Gastrocnemius medialis (tissue), 4 donors: ENCODE results near the gene GAS7. TPM values are rescaled to one million over a fixed set of nuclear protein-coding genes. Genes with fewer than 3 reads are reported as not detected.

Source experiments
- ATAC-seq, 2 donors: fragments of 150-250 bp; one replicate each; pipeline ENCODE4 v1.9.1; 2016
- DNase-seq, 2 donors: peaks; one replicate each; pipeline ENCODE4 v3.0.0-alpha.2; 2019
- H3K27ac ChIP-seq, 4 donors: fragments of 200-600 bp; sonication (generic); 1 replicate in 1 of 4; 2 replicates in 3 of 4; pipeline ENCODE4 v1.5.1; 2016 to 2018; ENCODE audit warnings: mild to moderate bottlenecking in 2 of 4, moderate library complexity in 1 of 4
- H3K27me3 ChIP-seq, 3 donors: fragments of 200-600 bp; sonication (generic) in 2 of 3; 1 replicate in 1 of 3; 2 replicates in 2 of 3; pipeline versions ENCODE4 v1.5.1 to v1.6.0; 2016 to 2019; ENCODE audit warnings: mild to moderate bottlenecking in 1 of 3, moderate library complexity in 1 of 3
- H3K36me3 ChIP-seq, 2 donors: fragments of 200-600 bp; sonication (generic) in 1 of 2; one replicate each; pipeline ENCODE4 v1.5.1; 2017 to 2018
- H3K4me1 ChIP-seq, 2 donors: fragments of 200-600 bp; sonication (generic) in 1 of 2; one replicate each; pipeline ENCODE4 v1.5.1; 2016 to 2017; ENCODE audit warnings: mild to moderate bottlenecking in 2 of 2
- H3K4me3 ChIP-seq, 4 donors: fragments of 200-600 bp; sonication (generic) in 3 of 4; 1 replicate in 1 of 4; 2 replicates in 3 of 4; pipeline ENCODE4 v1.5.1; 2016 to 2019; ENCODE audit warnings: mild to moderate bottlenecking in 2 of 4
- H3K9me3 ChIP-seq, 3 donors: fragments of 200-600 bp; sonication (generic) in 2 of 3; 1 replicate in 1 of 3; 2 replicates in 2 of 3; pipeline ENCODE4 v1.5.1; 2016 to 2019
- CTCF ChIP-seq, 5 experiments: fragments of 450-650 bp in 3 of 5; fragments of 200-600 bp in 2 of 5; sonication (generic) in 2 of 5; IDR thresholded peaks in 4 of 5; conservative IDR thresholded peaks in 1 of 5; 1 replicate in 4 of 5; 2 replicates in 1 of 5; pipeline ENCODE4 v1.5.1; 2016 to 2019; ENCODE audit warnings: antibody characterized with exemption in 5 of 5, mild to moderate bottlenecking in 3 of 5, moderate library complexity in 3 of 5
- POLR2A ChIP-seq, 2 donors: fragments of 450-650 bp; IDR thresholded peaks; one replicate each; pipeline ENCODE4 v1.6.1; 2017; ENCODE audit warnings: antibody characterized with exemption in 2 of 2, mild to moderate bottlenecking in 2 of 2, moderate library complexity in 2 of 2
- in situ Hi-C, 4 donors: fragments of 200-750 bp; cut with MboI; loops; one replicate each; pipeline versions ENCODE4 v1.15.0 to v1.8.0; 2017; ENCODE audit warnings: low sequenced_read_pairs in 4 of 4
- intact Hi-C: fragments of 100-400 bp; cut with DNase I; formaldehyde crosslinking; loops from one replicate; pipeline ENCODE4 v1.15.1; 2023; ENCODE audit warnings: low total_unique reads
- total RNA-seq, 4 donors: library from RNA; depleted of rRNA; stranded (reverse); fragments of >200 nt; gene quantifications; one replicate each; pipeline versions ENCODE4 v1.1.0 to v1.2.3, GENCODE V29; 2016

The GAS7 gene
- total RNA-seq, 4 donors from 2014 or later, result 5.8 to 7.1 (median 6.1) TPM

DNA sequence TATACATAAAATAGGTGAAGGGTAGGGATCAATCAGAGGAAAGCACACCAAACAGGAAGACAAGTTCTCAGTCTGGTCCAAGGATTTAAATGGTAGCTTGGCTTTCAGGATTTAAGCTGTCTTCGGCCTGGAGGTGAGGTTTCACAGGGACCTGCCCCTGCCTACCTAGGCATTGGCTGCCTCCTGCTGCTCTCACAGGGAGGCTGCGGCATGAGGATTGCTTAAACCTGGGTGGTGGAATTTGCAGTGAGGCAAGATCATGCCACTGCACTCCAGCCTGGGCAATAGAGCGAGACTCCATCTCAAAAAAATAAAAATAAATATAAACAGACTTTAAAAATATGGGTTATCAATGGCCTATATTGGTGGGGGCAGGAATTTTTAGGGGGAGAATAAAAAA, 114.5 kb downstream of the GAS7 start:
- no peak overlapping the region for H3K27ac ChIP-seq
- ATAC-seq (no peak), DNase-seq (no peak)
- H3K27me3 ChIP-seq, result no peaks in the 10 kb centered on the region
- no peak overlapping the region for H3K4me3 ChIP-seq
- in situ Hi-C loops (no loop called here), intact Hi-C loops (no loop called here)
- TF ChIP-seq CTCF (IDR thresholded peaks at IDR 0.05 in 4 of 5, conservative IDR thresholded peaks at IDR 0.05 in 1 of 5), result no peak
- TF ChIP-seq POLR2A (IDR thresholded peaks at IDR 0.05), result no peak
- H3K9me3 ChIP-seq, result no peaks in the 10 kb centered on the region
- no peaks in the 10 kb centered on the region for H3K4me1 ChIP-seq
- no peaks in the 10 kb centered on the region for H3K36me3 ChIP-seq

DNA sequence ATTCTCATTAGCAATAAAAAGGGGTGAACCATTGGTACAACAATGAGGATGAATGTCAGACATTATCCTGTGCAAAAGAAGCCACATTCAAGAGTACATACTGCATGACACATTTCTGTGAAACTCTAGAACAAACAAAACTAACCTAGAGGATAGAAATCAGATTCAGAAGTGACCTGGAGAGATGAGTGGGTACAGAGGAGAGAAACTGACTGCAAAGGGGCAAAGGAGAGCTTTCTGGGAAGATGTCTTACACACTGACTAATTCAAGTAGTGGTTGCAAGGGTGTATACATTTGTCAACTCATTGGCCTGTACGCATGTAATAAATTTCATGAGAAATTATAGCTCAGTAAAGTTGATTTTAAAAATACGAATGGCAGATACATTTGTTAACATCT, 115.6 kb downstream of the GAS7 start:
- H3K27ac ChIP-seq, result no peak overlapping the region
- no peak for TF ChIP-seq POLR2A (IDR thresholded peaks at IDR 0.05)
- TF ChIP-seq CTCF (IDR thresholded peaks at IDR 0.05 in 4 of 5, conservative IDR thresholded peaks at IDR 0.05 in 1 of 5), result no peak
- H3K27me3 ChIP-seq, result no peaks in the 10 kb centered on the region
- no peaks in the 10 kb centered on the region for H3K36me3 ChIP-seq
- no peak for ATAC-seq
- H3K9me3 ChIP-seq, result no peaks in the 10 kb centered on the region
- intact Hi-C loops, result no loop called here
- H3K4me1 ChIP-seq, result no peaks in the 10 kb centered on the region
- in situ Hi-C loops, result no loop called here
- DNase-seq, result no peak
- H3K4me3 ChIP-seq, result no peak overlapping the region

GRCh38 chr17:10081571-10082169, 116.7 kb downstream of the GAS7 start:
- Histone ChIP-seq H3K9me3 (no peaks in the 10 kb centered on the region), H3K36me3 (no peaks in the 10 kb centered on the region), H3K4me3 (no peak overlapping the region), H3K27me3 (no peaks in the 10 kb centered on the region), H3K27ac (no peak overlapping the region), H3K4me1 (no peaks in the 10 kb centered on the region)
- DNase-seq (no peak), ATAC-seq (no peak)
- in situ Hi-C loops (no loop called here), intact Hi-C loops (no loop called here)
- TF ChIP-seq POLR2A (IDR thresholded peaks at IDR 0.05) (no peak), CTCF (IDR thresholded peaks at IDR 0.05 in 4 of 5, conservative IDR thresholded peaks at IDR 0.05 in 1 of 5) (no peak)

DNA sequence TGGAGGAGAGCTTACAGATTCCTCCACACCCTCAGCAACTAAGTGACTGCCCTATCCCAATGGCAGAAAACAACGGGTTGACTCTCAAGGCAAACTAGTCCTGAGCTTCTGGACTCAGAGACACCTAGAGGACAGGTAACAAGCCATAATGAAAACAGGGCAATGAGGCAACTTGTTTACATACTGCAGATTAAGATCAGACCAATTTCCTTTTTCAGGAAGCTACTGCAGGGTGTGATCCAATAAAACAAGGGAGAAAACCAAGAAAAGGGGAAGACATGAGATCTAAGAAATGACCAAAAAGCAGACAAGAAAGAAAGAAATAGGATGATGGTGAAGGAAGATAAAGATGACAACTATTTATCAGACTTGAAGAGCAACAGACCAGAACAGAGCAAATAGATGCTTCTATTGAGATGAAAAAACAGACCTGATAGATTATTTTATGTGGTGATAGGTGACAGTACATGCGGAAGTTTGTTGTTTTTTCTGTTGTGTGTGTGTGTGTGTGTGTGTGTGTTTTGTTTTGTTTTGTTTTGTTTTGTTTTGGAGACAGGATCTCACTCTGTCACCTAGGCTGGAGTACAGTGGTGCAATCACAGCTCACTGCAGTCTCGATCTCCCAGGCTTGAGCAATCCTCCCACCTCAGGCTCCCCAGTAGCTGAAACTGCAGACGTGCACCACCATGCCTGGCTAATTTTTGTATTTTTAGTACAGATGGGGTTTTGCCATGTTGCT, 120.7 kb downstream of the GAS7 start:
- H3K9me3 ChIP-seq, result no peaks in the 10 kb centered on the region
- intact Hi-C loops, result no loop called here
- DNase-seq (no peak), ATAC-seq (no peak)
- H3K27me3 ChIP-seq, result no peaks in the 10 kb centered on the region
- TF ChIP-seq CTCF (IDR thresholded peaks at IDR 0.05 in 4 of 5, conservative IDR thresholded peaks at IDR 0.05 in 1 of 5) (no peak), POLR2A (IDR thresholded peaks at IDR 0.05) (no peak)
- H3K4me1 ChIP-seq, result no peaks in the 10 kb centered on the region
- H3K4me3 ChIP-seq, result no peak overlapping the region
- no peaks in the 10 kb centered on the region for H3K36me3 ChIP-seq
- in situ Hi-C loops, result no loop called here
- no peak overlapping the region for H3K27ac ChIP-seq
